ENCODE measurements around the gene POLR1B. TPM values are rescaled to one million over a fixed set of nuclear protein-coding genes. Genes with fewer than 3 reads are reported as not detected.
A peak's percentile ranks its signal among the peaks of the same experiment; 100 is the strongest.

The POLR1B gene, protein sequence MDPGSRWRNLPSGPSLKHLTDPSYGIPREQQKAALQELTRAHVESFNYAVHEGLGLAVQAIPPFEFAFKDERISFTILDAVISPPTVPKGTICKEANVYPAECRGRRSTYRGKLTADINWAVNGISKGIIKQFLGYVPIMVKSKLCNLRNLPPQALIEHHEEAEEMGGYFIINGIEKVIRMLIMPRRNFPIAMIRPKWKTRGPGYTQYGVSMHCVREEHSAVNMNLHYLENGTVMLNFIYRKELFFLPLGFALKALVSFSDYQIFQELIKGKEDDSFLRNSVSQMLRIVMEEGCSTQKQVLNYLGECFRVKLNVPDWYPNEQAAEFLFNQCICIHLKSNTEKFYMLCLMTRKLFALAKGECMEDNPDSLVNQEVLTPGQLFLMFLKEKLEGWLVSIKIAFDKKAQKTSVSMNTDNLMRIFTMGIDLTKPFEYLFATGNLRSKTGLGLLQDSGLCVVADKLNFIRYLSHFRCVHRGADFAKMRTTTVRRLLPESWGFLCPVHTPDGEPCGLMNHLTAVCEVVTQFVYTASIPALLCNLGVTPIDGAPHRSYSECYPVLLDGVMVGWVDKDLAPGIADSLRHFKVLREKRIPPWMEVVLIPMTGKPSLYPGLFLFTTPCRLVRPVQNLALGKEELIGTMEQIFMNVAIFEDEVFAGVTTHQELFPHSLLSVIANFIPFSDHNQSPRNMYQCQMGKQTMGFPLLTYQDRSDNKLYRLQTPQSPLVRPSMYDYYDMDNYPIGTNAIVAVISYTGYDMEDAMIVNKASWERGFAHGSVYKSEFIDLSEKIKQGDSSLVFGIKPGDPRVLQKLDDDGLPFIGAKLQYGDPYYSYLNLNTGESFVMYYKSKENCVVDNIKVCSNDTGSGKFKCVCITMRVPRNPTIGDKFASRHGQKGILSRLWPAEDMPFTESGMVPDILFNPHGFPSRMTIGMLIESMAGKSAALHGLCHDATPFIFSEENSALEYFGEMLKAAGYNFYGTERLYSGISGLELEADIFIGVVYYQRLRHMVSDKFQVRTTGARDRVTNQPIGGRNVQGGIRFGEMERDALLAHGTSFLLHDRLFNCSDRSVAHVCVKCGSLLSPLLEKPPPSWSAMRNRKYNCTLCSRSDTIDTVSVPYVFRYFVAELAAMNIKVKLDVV
- 10 to 100 TPM in 7 of 10 donors, 1 to 10 TPM in 3; 6.4 to 15.3 (median 11.0) TPM for total RNA-seq
- polyA plus RNA-seq = 1 to 10 TPM; 3.5 to 4.2 TPM
- long read RNA-seq, donor 1, full-length matches to known transcripts = 27 of 31 reads
- long read RNA-seq, donor 1, partial matches to known transcripts = 0 of 31 reads
- long read RNA-seq, donor 1, other reads (novel, unspliced or antisense) = 4 of 31 reads
- long read RNA-seq, donor 2, full-length matches to known transcripts = 17 of 20 reads
- long read RNA-seq, donor 2, partial matches to known transcripts = 0 of 20 reads
- long read RNA-seq, donor 2, other reads (novel, unspliced or antisense) = 3 of 20 reads
- long read RNA-seq, donor 3, full-length matches to known transcripts = 31 of 34 reads
- long read RNA-seq, donor 3, partial matches to known transcripts = 1 of 34 reads
- long read RNA-seq, donor 3, other reads (novel, unspliced or antisense) = 2 of 34 reads

DNA sequence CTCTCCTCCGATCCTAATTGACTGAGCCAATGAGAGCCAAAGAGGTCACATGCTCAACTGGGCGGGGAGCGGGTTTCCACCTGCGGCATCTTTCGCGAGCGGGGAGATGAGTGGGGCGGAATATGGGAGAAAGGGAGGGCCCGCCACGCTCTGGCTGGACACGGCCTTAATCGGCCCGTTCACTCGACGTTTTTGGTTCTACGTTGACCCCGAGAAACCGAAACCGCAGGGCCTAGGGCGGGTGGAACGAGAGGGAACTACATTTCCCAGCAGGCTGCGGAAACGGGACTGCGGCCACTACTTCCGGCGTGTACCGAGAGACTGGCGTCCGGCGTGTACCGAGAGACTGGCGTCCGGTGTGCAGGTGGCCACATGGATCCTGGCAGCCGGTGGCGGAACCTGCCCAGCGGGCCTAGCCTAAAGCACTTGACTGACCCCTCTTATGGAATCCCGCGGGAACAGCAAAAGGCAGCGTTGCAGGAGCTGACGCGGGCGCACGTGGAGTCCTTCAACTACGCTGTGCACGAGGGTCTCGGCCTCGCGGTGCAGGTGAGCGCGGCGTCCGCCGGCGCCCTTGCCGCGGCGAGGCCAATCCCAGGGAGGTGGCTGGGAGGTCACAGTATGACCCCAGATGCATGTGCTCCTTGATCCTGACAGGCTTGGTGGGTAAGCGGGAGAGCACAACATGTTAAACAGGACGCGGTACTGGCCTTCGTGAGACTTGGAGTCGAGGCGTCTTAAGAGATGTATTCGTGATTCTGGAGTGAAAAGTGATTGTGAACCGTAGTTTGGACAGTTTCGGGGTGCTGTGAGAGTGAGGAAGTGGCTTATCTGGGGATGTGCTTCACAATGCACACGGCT lies at the start of gene POLR1B:
TSS of gene POLR1B (plus strand) at position 343 of the 861 bp plus-strand sequence. CDS start at position 373, 30 bp downstream.
- Histone ChIP-seq H3K27ac (peak within 1 kb of the TSS; percentile 65 to 96 (median 88)), H3K4me1 (peaks cover 5 to 24% (median 17%) of the 10 kb centered on the region in 9 donors), H3K27me3 (no peaks in the 10 kb centered on the region), H3K36me3 (peaks cover 0 to 24% (median 5%) of the 10 kb centered on the region in 9 donors), H3K9me3 (no peaks in the 10 kb centered on the region), H3K4me3 (peak within 1 kb of the TSS; percentile 70 to 99 (median 80))
- TF ChIP-seq, protein P1, sequence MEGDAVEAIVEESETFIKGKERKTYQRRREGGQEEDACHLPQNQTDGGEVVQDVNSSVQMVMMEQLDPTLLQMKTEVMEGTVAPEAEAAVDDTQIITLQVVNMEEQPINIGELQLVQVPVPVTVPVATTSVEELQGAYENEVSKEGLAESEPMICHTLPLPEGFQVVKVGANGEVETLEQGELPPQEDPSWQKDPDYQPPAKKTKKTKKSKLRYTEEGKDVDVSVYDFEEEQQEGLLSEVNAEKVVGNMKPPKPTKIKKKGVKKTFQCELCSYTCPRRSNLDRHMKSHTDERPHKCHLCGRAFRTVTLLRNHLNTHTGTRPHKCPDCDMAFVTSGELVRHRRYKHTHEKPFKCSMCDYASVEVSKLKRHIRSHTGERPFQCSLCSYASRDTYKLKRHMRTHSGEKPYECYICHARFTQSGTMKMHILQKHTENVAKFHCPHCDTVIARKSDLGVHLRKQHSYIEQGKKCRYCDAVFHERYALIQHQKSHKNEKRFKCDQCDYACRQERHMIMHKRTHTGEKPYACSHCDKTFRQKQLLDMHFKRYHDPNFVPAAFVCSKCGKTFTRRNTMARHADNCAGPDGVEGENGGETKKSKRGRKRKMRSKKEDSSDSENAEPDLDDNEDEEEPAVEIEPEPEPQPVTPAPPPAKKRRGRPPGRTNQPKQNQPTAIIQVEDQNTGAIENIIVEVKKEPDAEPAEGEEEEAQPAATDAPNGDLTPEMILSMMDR (IDR thresholded peaks at IDR 0.05) = peak in 1 of 9 donors; percentile 9
- WGBS, 2 donors = 0% methylated on average over 67 of the region's 67 CpGs
- peak; percentile 82 to 87 for DNase-seq
- ATAC-seq = peak; percentile 95 to 98 (median 96)
- intact Hi-C loops (cut with DNase I) = loop anchor here in 5 of 10 donors (5.0 to 10.0 kb wide), 2 partner anchors 58 to 60 kb away; partner anchors contain the start of gene TTL (in 5 of the 5)

DNA sequence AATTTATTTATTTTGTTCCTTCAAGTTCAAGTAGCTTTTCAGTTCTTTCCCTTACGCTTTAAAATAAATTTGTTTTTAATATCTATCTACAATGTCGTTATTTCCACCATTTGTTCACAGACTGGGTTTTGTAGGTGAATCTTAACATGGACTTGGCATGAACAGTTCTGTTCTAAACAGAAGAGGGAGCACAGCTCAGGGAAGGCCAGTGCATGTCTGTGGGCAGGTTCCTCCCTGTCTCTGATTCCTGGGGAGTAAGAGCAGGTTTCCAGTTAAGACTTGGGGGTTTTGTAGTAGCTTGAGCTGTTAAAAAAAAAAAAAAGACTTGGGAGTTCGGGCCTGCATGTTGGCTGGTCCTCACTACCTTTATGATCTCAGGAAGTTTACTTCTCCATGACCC lies 49.2 kb upstream of the POLR1B start:
- intact Hi-C loops (cut with DNase I) = no loop called here
- WGBS, 2 donors = 88 to 89% methylated on average over 3 of the region's 3 CpGs
- ATAC-seq = no peak

More for the DNA sequence above, 49.2 kb upstream of the POLR1B start:
- no peaks in the 10 kb centered on the region for H3K9me3 ChIP-seq
- H3K4me3 ChIP-seq = no peak overlapping the region
- TF ChIP-seq, protein P1 (IDR thresholded peaks at IDR 0.05) = no peak
- DNase-seq = no peak
- H3K27ac ChIP-seq = no peak overlapping the region
- H3K36me3 ChIP-seq = peaks cover 0 to 46% (median 3%) of the 10 kb centered on the region in 9 donors
- H3K4me1 ChIP-seq = peaks cover 0 to 20% (median 8%) of the 10 kb centered on the region in 9 donors
- no peaks in the 10 kb centered on the region for H3K27me3 ChIP-seq
